SK-N-MC (cell line): ENCODE measurements around the gene PSME4.

Source experiments
- EZH2 ChIP-seq: fragments of 200-600 bp; sonication (generic); IDR thresholded peaks from one replicate; pipeline ENCODE4 v1.6.1; 2017; ENCODE audit warnings: antibody characterized with exemption
- FOXP2 ChIP-seq: optimal IDR thresholded peaks from 2 replicates; pipeline ENCODE3; 2011; ENCODE audit warnings: mild to moderate bottlenecking, moderate library complexity; ENCODE audit not compliant: insufficient read depth; ENCODE audit errors: extremely low read length, control extremely low read depth
- POLR2AphosphoS5 ChIP-seq: IDR thresholded peaks from 2 replicates; pipeline ENCODE4 v1.6.1; 2012; ENCODE audit warnings: mild to moderate bottlenecking, low read depth, low read length, borderline replicate concordance

DNA sequence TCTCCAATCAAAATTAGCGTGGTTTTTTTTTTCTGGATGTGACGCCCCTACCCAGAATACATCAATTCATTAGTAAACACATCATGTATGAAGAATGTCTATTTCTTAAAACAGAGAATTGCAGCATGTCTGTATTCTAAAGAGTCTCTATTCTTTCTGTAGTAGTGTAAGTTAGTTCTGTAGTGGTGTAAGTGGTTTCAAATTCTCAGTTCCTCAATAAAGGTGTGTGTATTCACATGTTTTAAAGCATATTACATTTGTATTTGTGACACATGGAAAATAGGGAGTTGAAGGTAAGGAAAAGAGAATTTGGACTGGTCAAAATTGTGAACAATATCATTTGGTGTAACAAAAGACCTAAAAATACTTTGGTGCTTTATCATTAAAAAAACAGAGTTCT is 103.0 kb downstream of the PSME4 start:
- TF ChIP-seq POLR2AphosphoS5 (no peak), EZH2 (no peak), FOXP2 (no peak)
